K562 (cell line): ENCODE data around the gene SERPINI2. TPM values are rescaled to one million over a fixed set of nuclear protein-coding genes. Genes with fewer than 3 reads are reported as not detected.

Experiments used
- ZNF707 ChIP-seq: fragments of 250-450 bp; sonication (Bioruptor Pico); conservative IDR thresholded peaks from 2 replicates; pipeline ENCODE4 v1.8.0; 2022; ENCODE audit warnings: inconsistent platforms, mild to moderate bottlenecking, moderate library complexity
- polyA plus RNA-seq, 8 experiments: library from polyadenylated mRNA; depleted of rRNA in 4 of 8; stranded (reverse) in 5 of 8; unstranded in 3 of 8; fragments of >200 nt; fragmentation: Nextera tagmentation in 2 of 8; fragmentation: Illumina TruSeq in 1 of 8; extraction: Ambion mirVana in 2 of 8; extraction: Trizol in 1 of 8; gene quantifications; 2 replicates each; pipeline versions ENCODE4 v1.2.1 to v1.2.3, GENCODE V29; 2011 to 2014; ENCODE audit warnings: inconsistent platforms in 1 of 8, missing spikeins in 1 of 8
- total RNA-seq, 7 experiments: library from RNA; depleted of rRNA in 6 of 7; stranded (reverse); fragments of >200 nt in 6 of 7; fragmentation: Illumina TruSeq in 2 of 7; extraction: Trizol in 2 of 7; gene quantifications; 2 replicates each; pipeline versions ENCODE4 v1.2.1 to v1.2.3, GENCODE V29; 2011 to 2021; ENCODE audit warnings: low replicate concordance in 1 of 7
- TF ChIP-seq, protein P1 (sequence below), 2 experiments: fragments of 450-650 bp; formaldehyde crosslinking in 1 of 2; IDR thresholded peaks; 2 replicates each; pipeline versions ENCODE4 v1.4.0 to v1.6.1; 2014 to 2020; ENCODE audit warnings: mild to moderate bottlenecking in 2 of 2, borderline replicate concordance in 1 of 2, low read depth in 1 of 2

The SERPINI2 gene
- total and polyA plus RNA-seq, 9 of the 15 experiments (the other 6 are each of a cell fraction or from before 2014, with no cell fraction given): not detected

DNA sequence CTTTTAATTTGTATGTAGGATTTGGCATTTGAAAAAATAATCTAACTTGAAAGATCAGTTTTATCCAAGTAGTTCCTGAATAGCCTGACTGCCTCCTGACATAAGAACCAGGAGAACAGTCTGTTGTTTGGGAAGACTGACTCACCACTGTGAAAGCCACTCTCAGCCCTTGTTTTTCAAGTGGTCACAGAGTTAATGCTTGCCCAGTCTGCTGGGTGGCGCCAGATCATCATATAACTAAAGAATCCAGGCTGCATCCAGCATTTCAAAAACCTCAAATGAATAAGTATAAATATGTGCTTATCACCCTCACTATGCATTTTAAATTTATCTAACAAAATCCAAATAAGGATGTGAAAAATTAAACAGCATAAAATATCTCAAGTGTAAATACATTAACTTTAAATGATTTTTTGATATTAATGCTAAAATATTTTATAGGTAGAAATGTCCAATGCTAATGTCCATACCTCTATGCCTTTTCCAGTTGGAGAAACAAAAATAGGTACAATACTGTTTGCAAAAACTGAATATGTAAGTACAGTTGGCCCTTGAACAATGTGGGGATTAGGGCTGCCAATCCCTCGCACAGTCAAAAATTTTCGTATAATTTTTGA, 66.9 kb downstream of the SERPINI2 start (continued):
- TF ChIP-seq, protein P1, sequence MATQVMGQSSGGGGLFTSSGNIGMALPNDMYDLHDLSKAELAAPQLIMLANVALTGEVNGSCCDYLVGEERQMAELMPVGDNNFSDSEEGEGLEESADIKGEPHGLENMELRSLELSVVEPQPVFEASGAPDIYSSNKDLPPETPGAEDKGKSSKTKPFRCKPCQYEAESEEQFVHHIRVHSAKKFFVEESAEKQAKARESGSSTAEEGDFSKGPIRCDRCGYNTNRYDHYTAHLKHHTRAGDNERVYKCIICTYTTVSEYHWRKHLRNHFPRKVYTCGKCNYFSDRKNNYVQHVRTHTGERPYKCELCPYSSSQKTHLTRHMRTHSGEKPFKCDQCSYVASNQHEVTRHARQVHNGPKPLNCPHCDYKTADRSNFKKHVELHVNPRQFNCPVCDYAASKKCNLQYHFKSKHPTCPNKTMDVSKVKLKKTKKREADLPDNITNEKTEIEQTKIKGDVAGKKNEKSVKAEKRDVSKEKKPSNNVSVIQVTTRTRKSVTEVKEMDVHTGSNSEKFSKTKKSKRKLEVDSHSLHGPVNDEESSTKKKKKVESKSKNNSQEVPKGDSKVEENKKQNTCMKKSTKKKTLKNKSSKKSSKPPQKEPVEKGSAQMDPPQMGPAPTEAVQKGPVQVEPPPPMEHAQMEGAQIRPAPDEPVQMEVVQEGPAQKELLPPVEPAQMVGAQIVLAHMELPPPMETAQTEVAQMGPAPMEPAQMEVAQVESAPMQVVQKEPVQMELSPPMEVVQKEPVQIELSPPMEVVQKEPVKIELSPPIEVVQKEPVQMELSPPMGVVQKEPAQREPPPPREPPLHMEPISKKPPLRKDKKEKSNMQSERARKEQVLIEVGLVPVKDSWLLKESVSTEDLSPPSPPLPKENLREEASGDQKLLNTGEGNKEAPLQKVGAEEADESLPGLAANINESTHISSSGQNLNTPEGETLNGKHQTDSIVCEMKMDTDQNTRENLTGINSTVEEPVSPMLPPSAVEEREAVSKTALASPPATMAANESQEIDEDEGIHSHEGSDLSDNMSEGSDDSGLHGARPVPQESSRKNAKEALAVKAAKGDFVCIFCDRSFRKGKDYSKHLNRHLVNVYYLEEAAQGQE (IDR thresholded peaks at IDR 0.05; ENCODE audit: borderline replicate concordance): peak; percentile 18; the same call in 1 of the 2 replicates
- TF ChIP-seq, protein P1 (CRISPR knock-in tag; IDR thresholded peaks at IDR 0.05; ENCODE audit: low read depth): no peak
- no peak for TF ChIP-seq ZNF707 (CRISPR knock-in tag)
